Large intestine (tissue), 3 donors: Measurements from ENCODE around the gene C3orf62. TPM values are rescaled to one million over a fixed set of nuclear protein-coding genes. Genes with fewer than 3 reads are reported as not detected.

ENCODE experiments used
- DNase-seq, 2 donors: peaks; one replicate each; pipeline versions ENCODE4 v3.0.0 to v3.0.0-alpha.2; 2013
- H3K27ac ChIP-seq: one replicate; pipeline ENCODE4 v1.5.1; 2013; ENCODE audit warnings: low read length
- H3K27me3 ChIP-seq: 2 replicates; pipeline ENCODE4 v1.6.1; 2013; ENCODE audit warnings: low read length; ENCODE audit not compliant: control insufficient read depth, insufficient read depth
- H3K36me3 ChIP-seq: 2 replicates; pipeline ENCODE4 v1.6.1; 2013; ENCODE audit warnings: low read length; ENCODE audit not compliant: control insufficient read depth, insufficient read depth
- H3K4me1 ChIP-seq: one replicate; pipeline ENCODE4 v1.6.1; 2013; ENCODE audit warnings: low read length; ENCODE audit not compliant: control insufficient read depth, insufficient read depth
- H3K4me3 ChIP-seq: one replicate; pipeline ENCODE4 v1.5.1; 2013; ENCODE audit warnings: low read length
- H3K9me3 ChIP-seq: one replicate; pipeline ENCODE4 v1.6.1; 2013; ENCODE audit warnings: mild to moderate bottlenecking, low read depth, low read length, moderate library complexity; ENCODE audit not compliant: control insufficient read depth
- WGBS: methylation state at CpG from one replicate; pipeline ENCODE4 v1.1.5; 2013; ENCODE audit warnings: low lambda C conversion rate; ENCODE audit not compliant: insufficient coverage; 5-methylcytosine and 5-hydroxymethylcytosine counted together
- polyA plus RNA-seq: library from polyadenylated mRNA; unstranded; fragments of 120-200 nt; gene quantifications from one replicate; pipeline ENCODE4 v1.2.1, GENCODE V29; 2013

Gene C3orf62
- polyA plus RNA-seq, 1 donor: 9.5 TPM

DNA sequence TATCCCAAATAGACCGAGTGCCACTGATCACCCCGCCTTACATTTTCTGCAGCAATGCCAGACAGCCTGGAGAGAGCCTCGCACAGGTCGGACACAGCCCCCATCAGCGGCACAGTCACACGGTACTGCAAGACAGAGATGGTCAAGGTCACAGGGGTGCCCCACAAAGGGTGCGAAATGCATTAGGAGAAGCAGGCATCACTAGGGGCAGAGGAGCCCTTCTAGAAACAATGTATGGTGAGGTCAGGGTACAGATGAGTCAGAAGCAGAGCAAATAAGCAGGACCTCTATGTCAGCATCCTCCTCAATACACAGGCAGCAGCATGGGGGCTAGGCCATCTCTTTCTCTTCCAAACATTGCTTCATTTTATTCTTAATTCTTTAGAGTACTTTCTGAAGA, 21.5 kb upstream of the C3orf62 start:
- Histone ChIP-seq H3K9me3 (no peaks in the 10 kb centered on the region), H3K36me3 (peaks cover 81% of the 10 kb centered on the region)
- DNase-seq: no peak

DNA sequence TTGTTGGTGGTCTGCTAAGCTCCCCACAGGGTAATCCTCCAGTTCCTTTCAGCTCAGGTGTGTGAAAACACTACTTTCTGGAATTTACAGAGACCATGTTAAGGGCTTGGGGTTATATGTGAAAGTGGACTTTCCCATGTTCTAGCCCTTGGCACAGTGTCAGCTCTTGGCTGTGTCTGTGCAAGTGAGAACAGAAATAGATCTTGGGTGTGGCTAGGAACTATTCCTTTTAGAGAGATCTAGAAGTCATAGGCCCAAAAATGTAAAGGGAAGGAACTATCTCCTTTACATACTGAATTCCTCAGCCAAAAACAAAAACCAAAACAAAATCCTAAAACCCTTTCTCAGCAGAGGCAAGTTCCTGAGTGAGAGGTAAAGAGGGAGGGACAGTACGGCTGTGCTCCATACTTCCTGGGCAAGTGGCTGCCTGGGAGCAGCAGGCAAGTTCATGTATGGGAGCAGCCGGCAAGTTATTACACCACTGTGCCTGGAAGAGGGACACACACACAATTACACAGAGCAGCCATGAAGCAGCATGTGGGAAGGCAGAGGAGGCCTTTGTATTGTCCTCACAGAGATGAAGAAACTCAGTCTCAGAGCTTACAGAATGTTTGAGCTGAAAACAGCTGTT, 19.9 kb upstream of the C3orf62 start:
- Histone ChIP-seq H3K27ac (no peak overlapping the region), H3K36me3 (peaks cover 82% of the 10 kb centered on the region), H3K4me1 (no peaks in the 10 kb centered on the region), H3K9me3 (no peaks in the 10 kb centered on the region), H3K4me3 (no peak overlapping the region), H3K27me3 (no peaks in the 10 kb centered on the region)
- no peak for DNase-seq
- no CpG with 5 or more reads among the region's 2 CpGs for WGBS

More for the DNA sequence above, 21.5 kb upstream of the C3orf62 start:
- no peaks in the 10 kb centered on the region for H3K27me3 ChIP-seq
- H3K4me1 ChIP-seq: no peaks in the 10 kb centered on the region
- 100% methylated on average over 1 of the region's 7 CpGs for WGBS
- no peak overlapping the region for H3K4me3 ChIP-seq
- no peak overlapping the region for H3K27ac ChIP-seq

DNA sequence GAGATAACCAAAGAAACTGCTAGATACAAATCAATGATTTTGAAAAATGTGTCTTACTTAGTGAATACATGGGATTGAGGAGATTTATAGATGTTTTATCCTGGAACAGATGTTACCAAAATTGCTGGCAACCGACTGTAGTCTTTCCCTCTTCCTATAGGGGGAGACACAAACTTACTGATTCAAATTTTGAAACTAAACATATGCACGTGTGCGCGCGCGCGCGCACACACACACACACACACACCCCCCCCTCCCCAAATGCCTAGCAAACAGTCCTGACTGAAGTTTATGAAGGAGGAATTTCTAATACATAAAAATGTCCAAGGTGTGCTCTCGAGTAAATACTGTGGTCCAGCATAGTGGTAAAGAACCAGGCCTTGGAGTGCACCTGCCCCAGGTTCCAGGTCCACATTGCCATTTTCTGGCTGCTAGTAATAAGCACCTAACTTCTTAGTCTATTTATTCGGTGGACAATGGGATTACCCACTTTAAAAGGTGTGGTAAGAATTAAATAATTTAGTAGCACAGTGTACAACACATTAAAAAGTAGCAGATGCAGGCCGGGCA, 18.5 kb upstream of the C3orf62 start:
- H3K36me3 ChIP-seq: peaks cover 83% of the 10 kb centered on the region
- H3K27me3 ChIP-seq: no peaks in the 10 kb centered on the region
- H3K4me3 ChIP-seq: no peak overlapping the region
- no peak for DNase-seq
- no peaks in the 10 kb centered on the region for H3K9me3 ChIP-seq
- no CpG with 5 or more reads among the region's 11 CpGs for WGBS
- no peak overlapping the region for H3K27ac ChIP-seq
- H3K4me1 ChIP-seq: no peaks in the 10 kb centered on the region

DNA sequence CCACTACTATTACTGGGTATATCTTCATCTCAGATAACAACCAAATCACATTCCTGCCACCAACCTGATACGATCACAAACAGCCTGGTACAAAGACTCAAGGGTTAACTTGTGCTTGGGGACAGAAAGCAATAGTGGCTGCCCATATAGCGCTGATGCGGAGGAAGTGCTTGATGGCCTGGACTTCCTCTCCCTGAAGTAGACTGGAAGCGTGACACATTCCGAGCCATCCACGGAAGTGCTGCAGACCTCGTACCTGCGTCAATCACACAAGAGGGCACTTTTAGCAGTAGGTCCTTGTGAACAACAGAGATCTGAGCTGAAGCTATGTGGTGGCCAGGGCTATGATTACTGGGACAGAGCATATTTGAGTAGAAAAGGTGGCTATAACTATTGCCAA, 17.3 kb upstream of the C3orf62 start:
- H3K36me3 ChIP-seq: peaks cover 82% of the 10 kb centered on the region

DNA sequence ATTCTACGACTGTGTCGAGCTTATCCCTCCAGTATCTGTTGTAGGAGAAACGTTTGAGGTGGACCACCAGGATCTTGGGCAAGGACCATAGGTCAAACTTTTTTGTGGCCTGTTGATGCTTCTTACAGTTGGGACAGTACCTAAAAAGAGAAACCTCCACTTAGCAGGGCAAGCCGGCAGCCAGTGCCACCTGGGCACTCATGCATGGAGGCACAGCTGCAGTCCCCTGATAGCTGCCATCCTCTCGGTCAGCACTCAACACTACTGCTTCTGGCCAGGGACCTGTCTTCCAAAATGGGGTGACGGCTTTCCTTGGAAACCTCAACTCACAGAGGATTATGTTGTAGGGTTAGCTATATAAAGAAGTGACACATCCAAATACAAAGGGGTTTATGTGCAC, 7.0 kb upstream of the C3orf62 start:
- Histone ChIP-seq H3K36me3 (peaks cover 69% of the 10 kb centered on the region), H3K27me3 (no peaks in the 10 kb centered on the region), H3K4me1 (peaks cover 3% of the 10 kb centered on the region), H3K4me3 (no peak overlapping the region), H3K27ac (no peak overlapping the region), H3K9me3 (no peaks in the 10 kb centered on the region)
- no CpG with 5 or more reads among the region's 6 CpGs for WGBS
- no peak for DNase-seq

More for the DNA sequence above, 17.3 kb upstream of the C3orf62 start:
- Histone ChIP-seq H3K9me3 (no peaks in the 10 kb centered on the region), H3K27ac (no peak overlapping the region), H3K4me1 (no peaks in the 10 kb centered on the region), H3K27me3 (no peaks in the 10 kb centered on the region), H3K4me3 (no peak overlapping the region)
- no CpG with 5 or more reads among the region's 8 CpGs for WGBS
- no peak for DNase-seq

DNA sequence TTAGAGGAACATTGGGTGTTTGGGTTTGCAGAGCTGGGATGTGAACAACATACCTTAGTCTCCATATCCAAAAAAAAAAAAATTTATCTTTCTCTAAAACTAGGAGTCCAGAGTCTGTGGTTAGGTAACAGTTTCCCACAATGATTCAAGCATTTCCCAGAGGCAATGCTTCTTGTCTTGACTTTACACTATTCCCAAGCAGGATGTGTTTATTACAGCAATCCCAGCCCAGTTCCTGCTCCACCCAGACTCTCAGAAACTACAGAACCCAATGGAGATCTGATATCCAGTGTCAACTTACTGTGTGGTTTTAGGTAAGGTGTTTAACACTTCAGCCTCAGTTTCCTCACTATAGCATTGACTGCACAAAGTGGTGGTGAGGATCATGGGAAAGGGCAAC, 2.3 kb upstream of the C3orf62 start:
- peak in 1 of 2 donors; percentile 65 for DNase-seq
- H3K27me3 ChIP-seq: no peaks in the 10 kb centered on the region
- no peaks in the 10 kb centered on the region for H3K9me3 ChIP-seq
- peaks cover 40% of the 10 kb centered on the region for H3K36me3 ChIP-seq
- no peak overlapping the region for H3K4me3 ChIP-seq
- H3K27ac ChIP-seq: peak overlapping the region; percentile 70
- H3K4me1 ChIP-seq: peaks cover 11% of the 10 kb centered on the region

DNA sequence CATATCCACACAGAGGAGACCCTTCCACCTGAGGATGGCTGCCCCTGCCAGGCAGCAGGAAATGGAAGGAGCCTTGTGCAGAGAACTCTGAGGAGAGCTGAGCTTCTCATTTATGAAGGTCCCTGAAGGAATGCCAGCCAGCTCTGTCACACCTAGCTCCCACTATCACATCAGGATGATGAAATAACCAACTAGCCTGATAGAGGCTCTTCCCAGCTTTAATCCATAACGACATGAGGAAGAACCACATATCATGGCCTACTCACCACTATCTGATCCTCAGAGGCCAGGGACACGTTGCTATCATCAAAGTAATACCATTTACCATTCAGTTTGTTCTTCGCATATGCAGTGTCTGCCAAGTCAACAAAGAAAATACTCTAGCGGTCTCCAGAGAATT, 1.5 kb upstream of the C3orf62 start:
- peaks cover 32% of the 10 kb centered on the region for H3K36me3 ChIP-seq

DNA sequence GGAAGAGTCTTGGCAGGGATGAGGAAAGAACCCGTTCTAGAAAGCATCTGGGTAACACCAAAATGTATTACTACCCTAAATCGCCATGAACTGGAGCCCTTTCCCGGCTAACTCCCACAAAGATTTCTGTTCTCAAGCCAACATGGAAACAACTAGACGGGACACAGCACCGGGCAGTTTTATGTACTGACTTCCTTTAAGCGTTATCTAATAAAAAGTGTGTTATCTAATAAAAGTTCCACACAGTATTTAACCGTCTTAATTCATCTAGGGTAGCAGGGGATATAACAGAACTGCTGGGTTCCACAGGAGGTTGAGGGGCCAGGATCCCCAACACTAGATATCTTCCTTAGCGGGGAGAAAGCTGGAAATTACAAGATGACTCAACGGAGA, 347 bp upstream of the C3orf62 start:
- H3K4me3 ChIP-seq: peak overlapping the region; percentile 43
- H3K27me3 ChIP-seq: no peaks in the 10 kb centered on the region
- H3K9me3 ChIP-seq: no peaks in the 10 kb centered on the region
- H3K27ac ChIP-seq: peak overlapping the region; percentile 67
- peaks cover 25% of the 10 kb centered on the region for H3K36me3 ChIP-seq
- DNase-seq: no peak
- no CpG with 5 or more reads among the region's 9 CpGs for WGBS
- peaks cover 11% of the 10 kb centered on the region for H3K4me1 ChIP-seq

More for the DNA sequence above, 1.5 kb upstream of the C3orf62 start:
- Histone ChIP-seq H3K4me1 (peaks cover 11% of the 10 kb centered on the region), H3K4me3 (no peak overlapping the region), H3K27me3 (no peaks in the 10 kb centered on the region), H3K9me3 (no peaks in the 10 kb centered on the region), H3K27ac (peak overlapping the region; percentile 67)
- DNase-seq: peak in 1 of 2 donors; percentile 61
- WGBS: no CpG with 5 or more reads among the region's 4 CpGs

DNA sequence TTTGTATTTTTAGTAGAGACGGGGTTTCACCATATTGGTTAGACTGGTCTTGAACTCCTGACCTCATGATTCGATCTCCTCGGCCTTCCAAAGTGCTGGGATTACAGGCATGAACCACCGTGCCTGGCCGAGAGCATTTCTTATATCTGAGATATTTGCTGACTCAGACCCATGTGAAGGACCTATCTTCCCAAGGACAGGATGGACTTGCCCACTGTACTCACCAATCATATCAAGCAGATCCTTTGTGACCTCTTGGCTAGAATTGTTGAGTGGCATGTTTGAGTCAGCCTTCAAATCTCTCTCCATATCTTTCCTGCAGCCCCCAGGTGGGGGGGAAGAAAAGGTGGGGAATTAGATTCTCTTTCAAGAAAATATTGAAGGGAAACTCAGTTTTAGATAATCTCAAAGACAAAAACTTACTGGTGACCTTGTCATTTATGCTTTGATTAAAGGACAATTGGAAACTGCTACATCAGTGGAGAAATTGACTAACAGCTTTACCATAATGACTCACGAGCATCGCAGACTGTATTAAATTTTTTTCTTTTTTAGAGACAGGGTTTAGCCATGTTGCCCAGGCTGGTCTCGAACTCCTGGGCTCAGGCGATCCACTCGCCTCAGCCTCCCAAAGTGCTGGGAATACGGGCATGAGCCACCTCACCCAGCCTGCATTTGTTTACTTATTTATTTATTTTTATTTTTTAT, 3.1 kb downstream of the C3orf62 start:
- Histone ChIP-seq H3K27me3 (no peaks in the 10 kb centered on the region), H3K4me3 (no peak overlapping the region), H3K4me1 (peaks cover 36% of the 10 kb centered on the region), H3K36me3 (peaks cover 10% of the 10 kb centered on the region), H3K9me3 (no peaks in the 10 kb centered on the region), H3K27ac (no peak overlapping the region)
- no peak for DNase-seq
- WGBS: 100% methylated on average over 2 of the region's 11 CpGs

DNA sequence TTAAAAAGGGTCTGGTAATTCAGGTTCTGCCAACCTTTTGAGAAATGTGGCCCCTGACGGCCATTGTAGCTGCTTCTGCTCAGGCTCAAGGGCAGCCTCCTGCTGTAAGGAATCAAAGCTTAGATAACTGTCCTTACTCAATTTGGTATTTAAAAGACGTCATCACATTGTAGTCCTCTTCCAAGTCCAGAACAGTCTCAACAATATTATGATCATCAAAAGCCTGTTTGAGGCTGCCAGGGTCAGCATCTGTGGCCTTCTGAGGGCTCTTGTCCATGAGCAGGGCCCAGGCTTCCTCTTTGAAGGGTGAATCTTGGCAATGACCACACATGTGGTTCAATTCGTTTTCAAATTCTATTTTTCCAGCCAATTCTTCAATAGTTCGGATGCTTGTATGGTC, 6.0 kb downstream of the C3orf62 start:
- no peak overlapping the region for H3K27ac ChIP-seq
- H3K27me3 ChIP-seq: no peaks in the 10 kb centered on the region
- DNase-seq: no peak
- peaks cover 48% of the 10 kb centered on the region for H3K4me1 ChIP-seq
- H3K36me3 ChIP-seq: no peaks in the 10 kb centered on the region
- no peak overlapping the region for H3K4me3 ChIP-seq
- H3K9me3 ChIP-seq: no peaks in the 10 kb centered on the region
- WGBS: no CpG with 5 or more reads among the region's 4 CpGs
